CD4-positive, alpha-beta T cell (primary cell): ENCODE measurements around the gene CPNE2. TPM values are rescaled to one million over a fixed set of nuclear protein-coding genes. Genes with fewer than 3 reads are reported as not detected.

ENCODE experiments used
- ATAC-seq: fragments of 200-7000 bp; cut with Tn5 transposase; one replicate; pipeline ENCODE4 v1.10.0; 2022; ENCODE audit warnings: mild to moderate bottlenecking; ENCODE audit not compliant: poor library complexity
- CTCF ChIA-PET: fragments of 350-600 bp; sonication (Branson Sonifier 250); formaldehyde crosslinking; loops from one replicate; lab custom pipeline; 2021; ENCODE audit warnings: antibody characterized with exemption, inconsistent platforms; lab: Charles Lee
- POLR2A ChIA-PET: fragments of 350-600 bp; sonication (Branson Sonifier 250); formaldehyde crosslinking; loops from one replicate; lab custom pipeline; 2021; ENCODE audit warnings: antibody characterized with exemption, inconsistent platforms; lab: Charles Lee
- DNase-seq, 14 experiments: peaks; one replicate each; pipeline ENCODE4 v3.0.0-alpha.2; 2013 to 2020; ENCODE audit warnings: mixed read lengths in 2 of 14
- H3K27ac ChIP-seq, 2 donors: one replicate each; pipeline versions ENCODE4 v1.5.1 to v1.7.0; 2013; ENCODE audit warnings: low read length in 2 of 2, low read depth in 1 of 2, mild to moderate bottlenecking in 1 of 2
- H3K27me3 ChIP-seq, 2 experiments: 1 replicate in 1 of 2; 2 replicates in 1 of 2; pipeline versions ENCODE4 v1.6.1 to v1.7.0; 2013; ENCODE audit warnings: low read length in 2 of 2, control low read depth in 1 of 2, mild to moderate bottlenecking in 1 of 2, moderate library complexity in 1 of 2; ENCODE audit not compliant: insufficient read depth in 2 of 2, control insufficient read depth in 1 of 2
- H3K36me3 ChIP-seq: one replicate; pipeline ENCODE4 v1.6.1; 2013; ENCODE audit warnings: low read length, control low read depth; ENCODE audit not compliant: insufficient read depth
- H3K4me1 ChIP-seq: one replicate; pipeline ENCODE4 v1.6.1; 2013; ENCODE audit warnings: low read length, control low read depth; ENCODE audit not compliant: insufficient read depth
- H3K4me3 ChIP-seq: one replicate; pipeline ENCODE4 v1.5.1; 2013; ENCODE audit warnings: mild to moderate bottlenecking, low read length, moderate library complexity
- H3K9me3 ChIP-seq, 2 experiments: 1 replicate in 1 of 2; 2 replicates in 1 of 2; pipeline versions ENCODE4 v1.6.1 to v1.7.0; 2013; ENCODE audit warnings: low read length in 2 of 2, mild to moderate bottlenecking in 2 of 2, control low read depth in 1 of 2, moderate library complexity in 1 of 2; ENCODE audit not compliant: control insufficient read depth in 1 of 2, insufficient read depth in 1 of 2
- H3K27ac Mint-ChIP-seq: one replicate; pipeline ENCODE4 v1.8.0; 2020; ENCODE audit warnings: mixed read lengths
- H3K27me3 Mint-ChIP-seq: one replicate; pipeline ENCODE4 v1.8.0; 2021; ENCODE audit warnings: mixed read lengths
- H3K36me3 Mint-ChIP-seq: one replicate; pipeline ENCODE4 v1.8.0; 2021; ENCODE audit warnings: low read depth, mixed read lengths
- H3K4me1 Mint-ChIP-seq: one replicate; pipeline ENCODE4 v1.8.0; 2021; ENCODE audit warnings: low read depth, mixed read lengths
- H3K4me3 Mint-ChIP-seq: one replicate; pipeline ENCODE4 v1.8.0; 2020; ENCODE audit warnings: mild to moderate bottlenecking, mixed read lengths
- H3K9me3 Mint-ChIP-seq: one replicate; pipeline ENCODE4 v1.8.0; 2020; ENCODE audit warnings: mixed read lengths
- CTCF ChIP-seq: fragments of 200-600 bp; IDR thresholded peaks from one replicate; pipeline ENCODE4 v1.8.0; 2022; ENCODE audit warnings: antibody characterized with exemption, mild to moderate bottlenecking
- intact Hi-C, 2 experiments: fragments of 100-400 bp; cut with DNase I in 1 of 2; cut with micrococcal nuclease in 1 of 2; formaldehyde crosslinking; loops; one replicate each; pipeline versions ENCODE4 v1.15.1 to v1.9.0; 2023 to 2025; cut with DNase I, micrococcal nuclease
- total RNA-seq, 174 experiments: library from RNA in 2 of 174; stranded (reverse) in 2 of 174; gene quantifications; one replicate each; pipeline ENCODE4 v1.2.3 and lab custom pipeline; 2021 to 2026

The CPNE2 gene
- total RNA-seq, 2 experiments from 2014 or later: 2.2 to 3.5 TPM

- Histone ChIP-seq H3K4me1 (peaks cover 5% of the 10 kb centered on the region), H3K9me3 (no peaks in the 10 kb centered on the region), H3K4me3 (no peak overlapping the region), H3K36me3 (peaks cover 70% of the 10 kb centered on the region), H3K27ac (no peak overlapping the region), H3K27me3 (no peaks in the 10 kb centered on the region)
- Mint-ChIP-seq H3K4me3 (no peak overlapping the region), H3K27ac (no peak overlapping the region), H3K27me3 (no peaks in the 10 kb centered on the region), H3K36me3 (peaks cover 88% of the 10 kb centered on the region), H3K9me3 (no peaks in the 10 kb centered on the region), H3K4me1 (peaks cover 27% of the 10 kb centered on the region)
- DNase-seq: no peak
- CTCF ChIA-PET: no interaction called here
- POLR2A ChIA-PET: interaction anchor here (0.6 to 1.2 kb wide), 2 partner anchors 73 to 80 kb away, joined by 3 read pairs; partner anchors contain the start of gene CPNE2
- no peak for TF ChIP-seq CTCF
- intact Hi-C loops: loop anchor here in 1 of 2 experiments (5.0 kb wide), 1 partner anchor 298 kb away; the partner anchor contains the start of gene SLC12A3
- ATAC-seq: no peak
Observed at GRCh38 chr16:57165483-57165882, 73.1 kb downstream of the CPNE2 start.

DNA sequence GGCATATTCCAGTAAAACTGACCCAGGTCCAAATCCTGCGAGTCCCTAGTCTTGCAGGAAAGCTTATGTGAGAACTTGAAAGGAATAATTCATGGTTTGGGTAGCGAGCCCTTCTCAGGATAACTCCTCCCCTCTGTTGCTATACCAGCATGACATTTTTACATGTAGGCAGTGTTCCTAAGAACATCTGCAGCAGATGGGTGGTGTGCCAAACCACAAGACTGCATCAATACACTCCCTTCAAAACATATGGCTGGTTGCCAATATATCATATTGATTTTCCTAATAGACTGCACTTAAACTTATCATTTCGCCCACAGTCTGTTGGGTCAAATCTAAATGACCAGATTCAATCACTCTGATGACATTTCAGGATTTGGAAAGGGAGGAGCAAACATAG, 73.6 kb downstream of the CPNE2 start:
- Mint-ChIP-seq H3K9me3 (no peaks in the 10 kb centered on the region), H3K36me3 (peaks cover 88% of the 10 kb centered on the region), H3K27me3 (no peaks in the 10 kb centered on the region), H3K4me3 (no peak overlapping the region), H3K4me1 (peaks cover 27% of the 10 kb centered on the region), H3K27ac (no peak overlapping the region)
- H3K27ac ChIP-seq: no peak overlapping the region
- H3K36me3 ChIP-seq: peaks cover 70% of the 10 kb centered on the region
- intact Hi-C loops: loop anchor here in 1 of 2 experiments (5.0 kb wide), 1 partner anchor 299 kb away; the partner anchor contains the start of gene SLC12A3
- no peak overlapping the region for H3K4me3 ChIP-seq
- ChIA-PET CTCF (interaction anchor here (2.2 kb wide), 1 partner anchor 73 kb away, joined by 11 read pairs; the partner anchor contains the start of gene CPNE2), POLR2A (interaction anchor here (1.2 kb wide), 1 partner anchor 73 kb away, joined by 3 read pairs; the partner anchor contains the start of gene CPNE2)
- DNase-seq (no peak), ATAC-seq (no peak)
- H3K4me1 ChIP-seq: peaks cover 5% of the 10 kb centered on the region
- no peak for TF ChIP-seq CTCF
- no peaks in the 10 kb centered on the region for H3K9me3 ChIP-seq
- no peaks in the 10 kb centered on the region for H3K27me3 ChIP-seq

DNA sequence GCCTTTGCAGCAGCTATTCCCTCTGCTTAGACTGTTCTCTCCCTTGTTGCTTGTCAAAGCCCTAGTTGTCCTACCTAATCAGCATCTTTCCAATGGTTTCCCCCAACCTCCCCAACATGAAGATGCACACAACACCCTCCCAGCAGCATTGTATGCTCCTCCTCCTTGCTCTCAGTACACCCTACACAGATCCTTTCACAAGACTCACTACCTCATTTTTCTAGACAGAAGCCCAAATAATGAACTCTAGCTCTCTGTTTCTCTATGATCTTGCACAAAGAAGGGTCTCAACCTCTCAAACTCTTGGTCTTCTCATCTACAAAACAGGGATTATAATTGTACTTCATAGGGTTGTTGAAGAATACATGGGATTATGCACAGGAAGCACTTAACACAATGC, 74.1 kb downstream of the CPNE2 start:
- no peak overlapping the region for H3K4me3 Mint-ChIP-seq
- H3K4me3 ChIP-seq: no peak overlapping the region
- H3K4me1 ChIP-seq: peaks cover 5% of the 10 kb centered on the region
- ChIA-PET POLR2A (interaction anchor here (1.2 to 1.9 kb wide), 2 partner anchors 74 to 82 kb away, joined by 3 to 4 read pairs; partner anchors contain the start of gene CPNE2), CTCF (interaction anchor here (1.0 to 2.2 kb wide), 3 partner anchors 74 to 203 kb away, joined by 3 to 11 read pairs (median 6); partner anchors contain the start of gene CPNE2)
- intact Hi-C loops: loop anchor here in 1 of 2 experiments (5.0 kb wide), 1 partner anchor 299 kb away; the partner anchor contains the start of gene SLC12A3
- no peak overlapping the region for H3K27ac Mint-ChIP-seq
- no peaks in the 10 kb centered on the region for H3K9me3 Mint-ChIP-seq
- no peak overlapping the region for H3K27ac ChIP-seq
- peaks cover 88% of the 10 kb centered on the region for H3K36me3 Mint-ChIP-seq
- no peaks in the 10 kb centered on the region for H3K27me3 ChIP-seq
- TF ChIP-seq CTCF: no peak
- H3K9me3 ChIP-seq: no peaks in the 10 kb centered on the region
- H3K27me3 Mint-ChIP-seq: no peaks in the 10 kb centered on the region
- peaks cover 27% of the 10 kb centered on the region for H3K4me1 Mint-ChIP-seq
- DNase-seq: no peak
- no peak for ATAC-seq
- peaks cover 76% of the 10 kb centered on the region for H3K36me3 ChIP-seq
